DND-41 (cell line): ENCODE measurements around the gene DYSF.

Experiments used
- EZH2 ChIP-seq: IDR thresholded peaks from 3 replicates; pipeline ENCODE4 v1.6.1; 2012; ENCODE audit warnings: borderline replicate concordance, low read depth, mild to moderate bottlenecking, moderate library complexity, low read length, inconsistent platforms; ENCODE audit not compliant: severe bottlenecking
- TF ChIP-seq, protein P1 (sequence below): IDR thresholded peaks from 2 replicates; pipeline ENCODE4 v1.5.1; 2012; ENCODE audit warnings: borderline replicate concordance, low read length, moderate library complexity, mild to moderate bottlenecking; ENCODE audit not compliant: poor library complexity, severe bottlenecking; ENCODE audit errors: extremely low read depth

DNA sequence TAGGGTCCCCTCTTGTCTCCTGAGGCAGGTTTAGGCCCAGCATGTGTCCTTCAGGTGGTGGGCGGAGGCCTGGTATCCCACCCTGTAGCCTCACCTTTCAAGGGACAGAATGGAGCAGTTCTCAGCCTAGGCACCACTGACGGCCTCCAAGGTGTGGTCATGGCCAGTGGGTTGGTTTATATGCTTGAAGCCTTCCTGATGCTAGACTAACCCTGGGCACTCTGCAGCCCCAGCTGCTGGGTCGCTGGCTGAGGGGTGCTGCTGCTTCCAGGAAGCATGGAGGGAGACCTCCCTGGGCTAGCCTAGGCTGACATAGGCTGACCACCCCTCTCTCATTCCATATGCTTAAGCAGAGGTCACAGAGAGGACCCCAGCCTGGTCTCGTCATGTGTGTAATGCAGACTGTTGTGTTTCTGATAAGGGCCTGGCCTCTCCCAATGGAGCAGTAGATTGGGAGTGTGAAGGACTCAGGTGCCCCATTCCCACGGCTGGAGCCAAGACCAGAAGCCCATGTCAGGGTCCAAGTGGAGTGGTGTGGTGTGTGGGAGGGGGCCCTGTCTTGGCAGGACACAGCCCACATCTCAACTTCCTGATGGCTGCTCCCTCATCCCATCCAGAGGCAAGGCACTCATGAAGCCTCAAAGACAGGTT lies 206.6 kb downstream of the DYSF start:
- TF ChIP-seq EZH2, result no peak
- TF ChIP-seq, protein P1, sequence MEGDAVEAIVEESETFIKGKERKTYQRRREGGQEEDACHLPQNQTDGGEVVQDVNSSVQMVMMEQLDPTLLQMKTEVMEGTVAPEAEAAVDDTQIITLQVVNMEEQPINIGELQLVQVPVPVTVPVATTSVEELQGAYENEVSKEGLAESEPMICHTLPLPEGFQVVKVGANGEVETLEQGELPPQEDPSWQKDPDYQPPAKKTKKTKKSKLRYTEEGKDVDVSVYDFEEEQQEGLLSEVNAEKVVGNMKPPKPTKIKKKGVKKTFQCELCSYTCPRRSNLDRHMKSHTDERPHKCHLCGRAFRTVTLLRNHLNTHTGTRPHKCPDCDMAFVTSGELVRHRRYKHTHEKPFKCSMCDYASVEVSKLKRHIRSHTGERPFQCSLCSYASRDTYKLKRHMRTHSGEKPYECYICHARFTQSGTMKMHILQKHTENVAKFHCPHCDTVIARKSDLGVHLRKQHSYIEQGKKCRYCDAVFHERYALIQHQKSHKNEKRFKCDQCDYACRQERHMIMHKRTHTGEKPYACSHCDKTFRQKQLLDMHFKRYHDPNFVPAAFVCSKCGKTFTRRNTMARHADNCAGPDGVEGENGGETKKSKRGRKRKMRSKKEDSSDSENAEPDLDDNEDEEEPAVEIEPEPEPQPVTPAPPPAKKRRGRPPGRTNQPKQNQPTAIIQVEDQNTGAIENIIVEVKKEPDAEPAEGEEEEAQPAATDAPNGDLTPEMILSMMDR, result no peak
